ENCODE results near the gene GBP5.
"Not testable (repeated sequence)": the region's sequence is repeated elsewhere in the genome, so short reads cannot be mapped to it uniquely, and the experiment has no call there.

GBP5 gene

GRCh38 chr1:89284078-89284763, 11.6 kb upstream of the GBP5 start:
- not testable (repeated sequence) for DNase-seq (ENCODE audit: low spot score)

DNA sequence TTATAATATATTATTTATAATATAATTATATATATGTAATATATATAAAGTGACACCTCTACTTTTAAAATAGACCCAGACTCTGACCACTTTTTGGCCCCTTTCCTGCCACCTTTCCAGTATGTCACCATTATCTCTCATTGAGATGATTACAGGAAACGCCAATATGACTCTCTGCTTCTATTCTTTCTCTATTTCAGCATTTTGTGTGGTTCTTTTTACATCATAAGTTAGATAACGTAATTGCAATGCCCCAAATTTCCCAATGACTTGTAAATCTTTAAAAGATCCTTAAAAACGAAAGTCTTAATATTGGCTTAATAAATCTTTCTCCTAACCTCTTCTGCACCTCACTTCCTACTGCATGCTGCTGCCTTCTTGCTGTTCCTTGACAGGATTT, 8.1 kb upstream of the GBP5 start:
- DNase-seq (ENCODE audit: low spot score) = no peak

- DNase-seq (ENCODE audit: low spot score) = no peak
Observed at GRCh38 chr1:89279011-89279466, 6.4 kb upstream of the GBP5 start.

DNA sequence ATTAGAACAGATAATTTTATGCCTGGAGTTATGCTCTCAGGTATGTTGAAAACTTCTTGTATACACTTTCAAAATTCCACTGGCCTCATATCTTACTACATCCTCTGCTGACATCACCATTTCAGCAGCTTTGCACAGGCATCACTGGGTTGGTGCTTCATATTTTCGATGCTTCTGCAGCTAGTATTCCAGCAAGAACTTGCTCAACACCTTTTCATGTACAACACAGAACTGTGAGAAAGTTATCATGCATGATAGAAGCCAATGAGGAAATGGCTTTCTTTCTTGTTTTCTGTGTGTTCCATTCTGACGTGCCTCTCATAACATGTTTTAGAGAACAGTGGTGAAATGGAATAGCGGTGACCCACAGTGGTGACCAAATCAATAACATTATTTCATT, 5.1 kb upstream of the GBP5 start:
- DNase-seq (ENCODE audit: low spot score) = peak; percentile 23

DNA sequence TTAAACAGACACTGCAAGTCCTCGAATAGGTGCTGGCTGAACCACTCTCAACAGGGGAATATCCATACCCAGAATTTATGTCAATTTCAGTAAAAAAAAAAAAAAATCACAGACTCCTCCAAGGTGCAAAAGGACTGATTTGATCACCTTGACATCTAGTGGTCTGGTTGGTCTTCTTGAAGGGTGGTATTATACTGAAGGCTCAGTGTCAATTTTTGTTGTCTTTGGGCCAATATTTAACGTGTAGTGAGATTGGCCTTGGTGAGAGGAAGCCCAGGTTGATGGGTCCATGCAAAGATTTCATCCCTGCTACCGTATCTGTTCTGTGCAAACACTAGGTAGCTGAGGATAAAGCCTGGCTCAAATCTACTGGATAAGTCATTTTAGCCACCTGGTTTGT, 4.0 kb upstream of the GBP5 start:
- no peak for DNase-seq (ENCODE audit: low spot score)

GRCh38 chr1:89274411-89274857, 1.8 kb upstream of the GBP5 start:
- peak; percentile 47 for DNase-seq (ENCODE audit: low spot score)

DNA sequence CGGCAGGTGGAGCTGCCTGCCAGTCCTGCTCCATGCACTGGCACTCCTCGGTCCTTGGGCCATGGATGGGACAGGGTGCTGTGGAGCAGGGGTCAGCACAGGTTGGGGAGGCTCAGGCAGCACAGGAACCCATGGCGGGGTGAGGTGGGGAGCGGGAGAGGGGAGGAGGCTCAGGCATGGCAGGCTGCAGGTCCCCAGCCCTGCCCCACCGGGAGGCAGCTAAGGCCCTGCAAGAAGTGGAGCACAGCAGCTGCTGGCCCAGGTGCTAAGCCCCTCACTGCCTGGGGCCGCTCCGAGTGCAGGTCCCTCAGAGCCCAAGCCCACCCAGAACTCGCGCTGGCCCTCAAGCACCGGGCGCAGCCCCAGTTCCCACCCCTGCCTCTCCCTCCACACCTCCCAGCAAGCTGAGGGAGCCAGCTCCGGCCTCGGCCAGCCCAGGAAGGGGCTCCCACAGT, 691 bp upstream of the GBP5 start:
- DNase-seq (ENCODE audit: low spot score) = no peak

DNA sequence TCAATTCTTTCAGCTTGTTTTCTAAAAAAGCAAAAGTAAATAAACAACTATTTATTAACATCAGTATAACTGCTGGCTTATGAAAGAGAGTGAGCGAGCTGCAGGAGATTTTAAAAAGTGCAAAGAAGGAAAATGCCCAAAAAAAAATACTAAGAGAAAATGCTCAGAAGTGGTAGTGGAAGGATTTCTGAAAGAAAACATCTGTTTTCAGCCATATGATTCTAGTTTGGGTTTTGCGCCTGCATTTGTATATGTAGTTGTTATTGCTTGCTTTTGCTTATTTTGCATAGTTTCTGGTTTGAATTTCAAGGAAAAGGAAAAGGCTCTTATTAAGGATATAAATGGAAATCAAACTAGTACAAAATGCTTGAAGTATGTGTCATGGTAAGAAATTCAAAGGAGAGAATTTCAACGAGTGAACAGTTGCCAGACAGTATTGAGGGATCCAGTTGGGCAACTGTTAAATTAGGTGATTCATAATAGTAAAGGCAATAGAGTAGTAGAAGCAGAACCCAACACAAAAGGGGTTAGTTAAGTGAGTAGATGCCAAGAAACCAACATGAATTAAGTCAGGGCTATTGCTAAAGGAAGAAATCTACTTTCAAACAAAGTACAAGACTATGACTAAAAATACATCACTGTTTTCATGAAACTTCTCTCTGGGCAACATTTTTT, 1.2 kb downstream of the GBP5 start:
- DNase-seq (ENCODE audit: low spot score) = peak; percentile 44

GRCh38 chr1:89270423-89270822, 2.2 kb downstream of the GBP5 start:
- DNase-seq (ENCODE audit: low spot score) = no peak

GRCh38 chr1:89269277-89269676, 3.4 kb downstream of the GBP5 start:
- DNase-seq (ENCODE audit: low spot score) = no peak

DNA sequence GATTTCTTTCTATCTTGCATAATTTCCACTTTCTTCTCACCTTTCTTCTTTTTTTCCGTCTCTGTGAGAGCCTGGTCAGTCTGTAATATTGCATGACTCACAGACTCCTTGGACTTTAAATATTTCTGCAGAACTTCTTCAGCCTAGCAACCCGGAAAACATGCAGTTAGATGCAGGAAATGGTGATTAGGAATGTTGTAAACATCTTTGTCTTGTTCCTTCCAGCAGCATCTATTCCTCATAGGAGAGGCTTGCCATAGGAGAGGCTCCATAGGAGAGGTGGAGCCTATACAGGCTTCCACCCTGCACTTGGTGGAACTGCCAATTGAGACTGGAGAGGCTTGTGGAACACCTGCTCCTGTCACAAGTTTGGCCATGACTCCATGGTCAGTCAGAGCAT, 10.0 kb downstream of the GBP5 start:
- peak; percentile 47 for DNase-seq (ENCODE audit: low spot score)

- DNase-seq (ENCODE audit: low spot score) = no peak
Observed at GRCh38 chr1:89261926-89262515, 10.6 kb downstream of the GBP5 start.

GRCh38 chr1:89260566-89261255, 11.9 kb downstream of the GBP5 start:
- DNase-seq (ENCODE audit: low spot score) = peak; percentile 43

DNA sequence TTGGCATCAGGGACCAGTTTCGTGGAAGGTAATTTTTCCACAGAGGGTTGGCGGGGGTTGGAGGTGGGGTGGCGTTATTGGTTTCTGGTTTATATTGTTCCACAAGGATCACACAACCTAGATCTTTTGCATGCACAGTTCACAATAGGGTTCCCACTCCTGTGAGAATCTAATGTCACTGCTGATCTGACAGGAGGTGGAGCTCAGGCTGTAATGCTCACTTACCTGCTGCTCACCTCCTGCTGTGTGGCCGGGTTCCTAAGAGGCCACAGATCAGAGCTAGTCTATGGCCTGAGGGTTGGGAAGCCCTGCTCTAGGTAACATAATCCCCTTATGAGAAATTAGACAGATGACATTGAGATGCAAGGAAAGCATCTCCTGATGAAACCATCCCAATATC, 12.6 kb downstream of the GBP5 start:
- DNase-seq (ENCODE audit: low spot score) = no peak

GRCh38 chr1:89259283-89259971, 13.2 kb downstream of the GBP5 start:
- no peak for DNase-seq (ENCODE audit: low spot score)

DNA sequence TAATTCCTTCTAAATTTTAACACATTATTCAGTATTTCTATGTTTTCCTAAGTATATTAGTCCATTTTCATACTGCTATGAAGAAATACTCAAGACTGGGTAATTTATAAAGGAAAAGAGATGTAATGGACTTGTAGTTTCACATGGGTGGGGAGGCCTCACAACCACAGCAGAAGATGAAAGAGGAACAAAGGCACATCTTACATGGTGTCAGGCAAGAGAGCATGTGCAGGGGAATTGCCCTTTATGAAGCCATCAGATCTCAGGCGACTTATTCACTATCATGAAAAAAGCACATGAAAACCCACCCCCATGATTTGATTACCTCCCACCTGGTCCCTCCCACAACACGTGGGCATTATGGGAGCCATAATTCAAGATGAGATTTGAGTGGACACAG, 15.6 kb downstream of the GBP5 start:
- DNase-seq (ENCODE audit: low spot score) = no peak

DNA sequence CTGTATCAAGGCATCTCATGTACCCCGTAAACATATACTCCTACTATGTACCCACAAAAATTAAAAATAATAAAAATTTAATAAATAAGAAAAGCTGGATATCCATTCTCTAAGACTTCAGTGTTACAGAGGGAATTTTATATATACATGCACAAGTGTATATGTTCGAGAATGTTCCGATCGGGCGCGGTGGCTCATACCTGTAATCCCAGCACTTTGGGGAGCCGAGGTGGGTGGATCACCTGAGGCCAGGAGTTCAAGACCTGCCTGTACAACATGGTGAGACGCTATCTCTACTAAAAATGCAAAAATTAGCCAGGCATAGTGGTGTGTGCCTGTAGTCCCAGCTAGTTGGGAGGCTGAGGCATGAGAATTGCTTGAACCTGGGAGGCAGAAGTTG, 17.1 kb downstream of the GBP5 start:
- not testable (repeated sequence) for DNase-seq (ENCODE audit: low spot score)

DNA sequence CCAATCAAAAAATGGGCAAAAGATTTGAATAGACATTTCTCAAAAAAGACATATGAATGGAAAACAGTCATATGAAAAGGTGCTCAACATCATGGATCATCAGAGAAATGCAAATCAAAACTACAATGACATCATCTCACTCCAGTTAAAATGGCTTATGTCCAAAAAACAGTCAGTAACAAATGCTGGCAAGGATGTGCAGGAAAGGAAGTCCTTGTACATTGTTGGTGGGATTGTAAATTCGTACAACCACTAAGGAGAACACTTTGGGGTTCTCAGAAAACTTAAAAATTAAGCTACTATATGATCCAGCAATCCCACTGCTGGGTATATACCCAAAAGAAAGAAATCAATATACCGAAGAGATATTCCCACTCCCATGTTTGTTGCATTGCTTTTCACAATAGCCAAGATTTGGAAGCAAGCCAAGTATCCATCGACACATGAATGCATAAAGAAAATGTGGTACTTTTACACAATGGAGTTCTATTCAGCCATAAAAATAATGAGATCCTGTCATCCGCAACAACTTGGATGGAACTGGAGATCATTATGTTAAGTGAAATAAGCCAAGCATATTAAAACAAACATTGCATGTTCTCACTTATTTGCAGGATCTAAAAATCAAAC, 17.9 kb downstream of the GBP5 start:
- no peak for DNase-seq (ENCODE audit: low spot score)

DNA sequence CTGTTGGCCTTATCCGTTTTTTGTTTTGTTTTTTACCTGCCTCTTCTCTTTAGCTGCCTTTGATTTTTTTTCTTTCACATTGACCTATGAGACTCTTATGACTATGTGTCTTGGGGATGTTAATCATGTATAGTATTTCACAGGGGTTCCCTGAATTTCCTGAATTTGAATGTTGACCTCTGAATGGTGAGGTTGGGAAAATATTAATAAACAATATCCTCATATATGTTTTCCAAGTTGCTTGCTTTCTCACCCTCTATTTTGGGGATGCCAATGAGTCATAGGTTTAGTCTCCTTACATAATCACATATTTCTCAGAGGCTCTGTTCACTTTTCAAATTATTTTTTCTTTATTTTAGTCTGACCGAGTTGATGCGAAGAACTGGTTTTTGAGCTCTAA, 29.6 kb downstream of the GBP5 start:
- DNase-seq (ENCODE audit: low spot score) = no peak

All from AG08396 (cell line).